GM18508 (cell line): Measurements from ENCODE around the gene RPL38.

Experiments used
- ATAC-seq: cut with Tn5 transposase; IDR thresholded peaks from one replicate; pipeline ENCODE4 v1.9.1; 2021; ENCODE audit warnings: moderate number of reproducible peaks; ENCODE audit not compliant: insufficient read depth, unreplicated experiment

RPL38 gene

DNA sequence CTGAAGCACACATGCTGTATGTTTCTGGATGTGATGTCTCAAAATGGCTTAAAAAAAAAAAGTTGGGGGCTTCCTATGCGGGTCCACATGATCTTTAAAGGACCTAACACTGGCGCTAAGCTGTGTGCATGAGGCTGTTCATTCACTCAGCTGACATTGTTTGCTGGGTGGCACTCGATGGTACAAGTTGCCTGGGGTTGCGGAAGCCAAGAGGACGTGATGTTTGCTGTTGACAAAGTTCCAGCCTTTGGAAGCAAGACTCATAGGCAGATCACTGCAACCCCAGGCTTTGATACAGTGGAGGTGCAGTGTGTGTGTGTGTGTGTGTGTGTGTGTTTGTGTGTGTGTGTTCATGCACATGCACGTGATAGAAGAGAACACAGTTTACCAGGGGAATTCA lies 41.1 kb downstream of the RPL38 start:
- no peak for ATAC-seq

DNA sequence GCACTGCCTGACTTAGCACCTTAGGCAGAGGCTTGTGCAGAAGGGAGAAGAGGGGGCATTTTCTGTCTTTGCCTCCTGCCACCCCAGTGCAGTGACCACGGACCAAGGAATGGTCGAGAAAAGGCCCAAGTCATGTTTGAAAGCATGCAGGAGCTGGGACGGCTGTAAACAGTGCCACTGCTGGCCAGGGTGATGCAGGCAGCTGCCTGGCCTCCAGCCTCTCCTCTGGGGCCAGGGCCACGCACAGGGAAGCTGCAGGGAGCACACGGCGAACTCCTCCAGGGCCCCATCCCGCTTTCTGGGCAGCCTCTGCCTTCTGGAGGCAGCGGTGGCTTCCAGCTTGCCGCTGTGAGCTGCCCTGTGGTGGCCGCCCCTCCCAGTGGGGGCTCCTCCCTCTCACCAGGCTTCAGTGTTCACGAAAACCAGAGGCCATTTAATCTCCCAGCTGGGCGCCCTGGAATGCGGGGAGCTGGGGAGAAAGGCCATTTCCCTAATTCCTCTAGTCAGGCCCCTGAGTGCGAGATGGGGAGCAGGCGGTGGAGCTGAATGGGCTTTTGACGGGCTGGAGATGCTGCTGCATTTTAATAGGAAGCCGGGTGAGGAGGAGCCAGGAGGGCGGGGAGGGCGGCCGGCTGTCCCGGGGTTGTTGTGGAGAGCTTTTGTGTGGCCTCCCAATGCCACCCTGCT lies 41.8 kb downstream of the RPL38 start:
- ATAC-seq, result no peak

GRCh38 chr17:74245871-74246270 lies 42.4 kb downstream of the RPL38 start:
- no peak for ATAC-seq

DNA sequence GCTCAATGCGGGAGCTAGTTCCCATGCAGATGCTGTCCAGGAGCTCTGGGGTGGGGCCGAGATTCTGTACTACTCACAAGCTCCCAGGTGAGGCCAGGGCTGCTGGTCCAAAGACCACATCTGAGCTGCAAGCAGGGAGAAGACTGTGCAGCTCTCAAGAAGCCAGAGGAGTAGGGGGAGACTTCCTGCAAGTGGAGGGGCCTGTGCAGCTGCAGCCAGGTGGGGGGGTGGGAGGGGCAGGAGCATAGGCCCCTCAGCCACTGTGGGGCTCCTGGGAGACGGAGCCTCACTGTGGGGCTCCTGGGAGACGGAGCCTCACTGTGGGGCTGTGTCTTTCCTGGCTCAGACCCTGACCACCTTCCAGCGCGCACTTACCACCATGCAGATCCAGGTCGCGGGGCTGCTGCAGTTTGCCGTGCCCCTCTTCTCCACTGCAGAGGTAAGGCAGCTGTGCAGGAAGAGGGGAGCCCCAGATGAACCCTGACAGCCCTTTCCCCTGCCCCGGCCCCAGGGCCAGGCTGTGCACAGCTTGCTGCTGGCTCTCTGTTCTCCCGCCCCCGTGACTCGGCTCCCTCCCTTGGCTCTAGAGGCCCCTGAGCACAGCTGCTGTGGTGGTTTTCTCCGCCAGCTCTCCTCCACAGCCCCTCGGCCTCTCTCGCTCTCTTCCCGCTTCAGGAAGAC lies 46.3 kb downstream of the RPL38 start:
- ATAC-seq, result no peak

DNA sequence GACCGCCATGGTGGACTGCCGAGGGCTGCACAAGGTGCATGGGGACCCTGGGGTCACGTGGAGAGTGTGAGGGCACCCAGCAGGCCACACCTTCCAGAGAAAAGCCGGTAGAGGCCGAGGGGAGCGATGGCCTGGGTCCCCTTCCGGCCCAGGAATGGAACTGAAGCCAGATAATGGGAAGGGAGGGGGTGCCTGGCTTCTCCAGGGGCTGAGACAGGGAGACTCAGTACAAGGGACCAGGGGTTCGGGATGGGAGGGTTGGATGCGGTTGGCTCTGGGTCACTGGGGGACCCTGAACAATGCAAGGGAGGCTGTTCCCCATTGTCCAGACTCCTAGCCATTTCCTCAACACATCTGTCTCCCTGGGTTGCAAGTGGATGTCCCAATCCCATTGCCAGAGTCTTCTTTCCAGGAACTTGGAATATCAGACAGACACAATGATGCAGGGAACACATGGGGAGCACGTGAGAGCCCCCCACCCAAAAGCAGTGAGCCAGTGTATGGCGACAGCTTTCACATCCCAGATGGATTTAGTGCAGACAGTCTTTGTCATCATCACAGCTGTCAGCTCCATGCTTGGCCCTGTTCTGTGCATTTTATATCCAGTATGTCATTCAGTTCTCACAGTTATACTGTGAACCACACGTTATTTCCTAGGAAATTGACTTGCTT lies 47.0 kb downstream of the RPL38 start:
- ATAC-seq, result no peak

DNA sequence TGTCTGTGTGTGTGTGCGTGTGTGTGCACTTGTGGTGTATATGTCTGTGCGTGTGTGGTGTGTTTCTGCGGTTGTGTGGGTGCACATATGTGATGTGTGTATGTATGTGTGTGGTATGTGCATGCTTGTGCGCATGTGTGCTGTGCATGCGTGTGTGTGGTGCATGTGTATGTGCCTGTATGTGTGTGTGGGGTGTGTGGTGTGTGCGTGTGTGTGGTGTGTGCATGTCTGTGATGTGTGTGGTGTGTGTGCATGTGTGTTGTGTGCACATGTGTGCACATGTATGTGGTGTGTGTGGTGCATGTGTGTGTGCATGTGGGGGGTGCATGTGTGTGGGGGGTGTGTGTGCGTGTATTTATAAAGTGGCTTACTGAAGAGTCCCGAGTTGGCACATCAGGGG lies 47.6 kb downstream of the RPL38 start:
- ATAC-seq, result no peak

GRCh38 chr17:74251569-74251968 lies 48.1 kb downstream of the RPL38 start:
- ATAC-seq, result no peak

DNA sequence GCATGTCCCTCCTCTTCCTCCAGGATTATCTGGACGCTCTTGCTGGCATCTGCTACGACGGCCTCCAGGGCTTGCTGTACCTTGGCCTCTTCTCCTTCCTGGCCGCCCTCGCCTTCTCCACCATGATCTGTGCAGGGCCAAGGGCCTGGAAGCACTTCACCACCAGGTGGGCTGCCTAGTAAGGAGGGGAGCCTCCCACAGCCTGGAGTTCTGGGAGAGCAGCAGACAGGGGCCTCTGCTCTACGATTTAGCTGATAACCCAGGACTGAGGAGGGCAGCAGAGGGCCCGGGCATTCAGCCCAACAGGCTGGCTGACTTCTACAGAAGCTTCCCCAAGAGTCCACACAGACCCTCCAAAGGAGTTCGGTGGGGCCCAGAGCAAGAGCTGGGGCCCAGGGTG lies 48.7 kb downstream of the RPL38 start:
- ATAC-seq, result no peak

GRCh38 chr17:74253036-74253435 lies 49.6 kb downstream of the RPL38 start:
- ATAC-seq, result no peak

GRCh38 chr17:74257311-74257710 lies 53.8 kb downstream of the RPL38 start:
- ATAC-seq, result no peak

- ATAC-seq, result no peak
These were observed 56.4 kb downstream of the RPL38 start for GRCh38 chr17:74259667-74260524.
